GM18861 (cell line): Measurements from ENCODE around the gene GRAMD1C.
A peak's percentile ranks its signal among the peaks of the same experiment; 100 is the strongest.
"Not testable (repeated sequence)": the region's sequence is repeated elsewhere in the genome, so short reads cannot be mapped to it uniquely, and the experiment has no call there.

Experiments
- ATAC-seq: cut with Tn5 transposase; IDR thresholded peaks from one replicate; pipeline ENCODE4 v1.9.1; 2021; ENCODE audit not compliant: unreplicated experiment

GRAMD1C gene

GRCh38 chr3:113849841-113850240 is 11.3 kb downstream of the GRAMD1C start:
- not testable (repeated sequence) for ATAC-seq

- not testable (repeated sequence) for ATAC-seq
Measured at GRCh38 chr3:113850391-113850790, 11.8 kb downstream of the GRAMD1C start.

GRCh38 chr3:113852506-113852905 is 13.9 kb downstream of the GRAMD1C start:
- ATAC-seq: no peak

GRCh38 chr3:113867506-113867905 is 28.9 kb downstream of the GRAMD1C start:
- ATAC-seq: no peak

- no peak for ATAC-seq
Measured at GRCh38 chr3:113873293-113873692, 34.7 kb downstream of the GRAMD1C start.

GRCh38 chr3:113873814-113874526 is 35.4 kb downstream of the GRAMD1C start:
- ATAC-seq: no peak

- no peak for ATAC-seq
Measured at GRCh38 chr3:113878403-113878802, 39.8 kb downstream of the GRAMD1C start.

- ATAC-seq: no peak
Measured at GRCh38 chr3:113885050-113885449, 46.5 kb downstream of the GRAMD1C start.

GRCh38 chr3:113890256-113890900 is 51.8 kb downstream of the GRAMD1C start:
- ATAC-seq: no peak

GRCh38 chr3:113894927-113895326 is 56.3 kb downstream of the GRAMD1C start:
- no peak for ATAC-seq

GRCh38 chr3:113895964-113896363 is 57.4 kb downstream of the GRAMD1C start:
- ATAC-seq: no peak

GRCh38 chr3:113896930-113897329 is 58.3 kb downstream of the GRAMD1C start:
- ATAC-seq: no peak

- ATAC-seq: no peak
Measured at GRCh38 chr3:113897373-113897777, 58.8 kb downstream of the GRAMD1C start.

GRCh38 chr3:113898892-113899291 is 60.3 kb downstream of the GRAMD1C start:
- no peak for ATAC-seq

GRCh38 chr3:113906568-113907140 is 68.1 kb downstream of the GRAMD1C start:
- ATAC-seq: no peak

- ATAC-seq: no peak
Measured at GRCh38 chr3:113908133-113908532, 69.5 kb downstream of the GRAMD1C start.

- ATAC-seq: no peak
Measured at GRCh38 chr3:113910966-113911365, 72.4 kb downstream of the GRAMD1C start.

GRCh38 chr3:113912552-113913236 is 74.1 kb downstream of the GRAMD1C start:
- peak; percentile 96 for ATAC-seq

- ATAC-seq: no peak
Measured at GRCh38 chr3:113914646-113915045, 76.1 kb downstream of the GRAMD1C start.

GRCh38 chr3:113927556-113927955 is 89.0 kb downstream of the GRAMD1C start:
- ATAC-seq: no peak

- no peak for ATAC-seq
Measured at GRCh38 chr3:113946831-113947230, 108.2 kb downstream of the GRAMD1C start.
